ENCODE measurements around the gene CCDC112.

- TF ChIP-seq EZH2 (IDR thresholded peaks at IDR 0.05; ENCODE audit: borderline replicate concordance, low read depth, low read length, severe bottlenecking) (no peak), CTCF (IDR thresholded peaks at IDR 0.05; ENCODE audit: extremely low read depth in 1 of 2, insufficient read depth in 1 of 2, low read depth in 1 of 2, low read length in 2 of 2) (no peak), POLR2AphosphoS5 (IDR thresholded peaks at IDR 0.05; ENCODE audit: insufficient read depth, low read depth, low read length) (no peak), GATA2 (IDR thresholded peaks at IDR 0.05; ENCODE audit: insufficient read depth, insufficient read length, low read depth, low read length) (no peak), POLR2A (IDR thresholded peaks at IDR 0.05; ENCODE audit: low read depth, low read length) (no peak)
Observed at GRCh38 chr5:115333164-115333563, 36.7 kb upstream of the CCDC112 start.

Measured in endothelial cell of umbilical vein (primary cell).